Left renal cortex interstitium (tissue), 4 donors: ENCODE data around the gene ARHGAP42. TPM values are rescaled to one million over a fixed set of nuclear protein-coding genes. Genes with fewer than 3 reads are reported as not detected.

Source experiments
- DNase-seq, 4 donors: peaks; one replicate each; pipeline ENCODE4 v3.0.0-alpha.2; 2013; ENCODE audit warnings: low read depth in 4 of 4, low spot score in 2 of 4, missing footprints in 1 of 4
- polyA plus RNA-seq, 4 donors: library from polyadenylated mRNA; unstranded; fragments of 120-200 nt; gene quantifications; one replicate each; pipeline ENCODE4 v1.2.1, GENCODE V29; 2013; ENCODE audit not compliant: insufficient read length in 4 of 4

Gene ARHGAP42
- polyA plus RNA-seq, 4 donors = 22.3 to 29.6 (median 28.9) TPM

GRCh38 chr11:100827934-100828661 lies 141.0 kb downstream of the ARHGAP42 start:
- no peak for DNase-seq

- DNase-seq = peak in 1 of 4 donors; percentile 58
Observed at GRCh38 chr11:100830274-100830673, 143.2 kb downstream of the ARHGAP42 start.

GRCh38 chr11:100830978-100831732 lies 144.1 kb downstream of the ARHGAP42 start:
- no peak for DNase-seq

- DNase-seq = no peak
Observed at GRCh38 chr11:100831929-100832494, 144.9 kb downstream of the ARHGAP42 start.

DNA sequence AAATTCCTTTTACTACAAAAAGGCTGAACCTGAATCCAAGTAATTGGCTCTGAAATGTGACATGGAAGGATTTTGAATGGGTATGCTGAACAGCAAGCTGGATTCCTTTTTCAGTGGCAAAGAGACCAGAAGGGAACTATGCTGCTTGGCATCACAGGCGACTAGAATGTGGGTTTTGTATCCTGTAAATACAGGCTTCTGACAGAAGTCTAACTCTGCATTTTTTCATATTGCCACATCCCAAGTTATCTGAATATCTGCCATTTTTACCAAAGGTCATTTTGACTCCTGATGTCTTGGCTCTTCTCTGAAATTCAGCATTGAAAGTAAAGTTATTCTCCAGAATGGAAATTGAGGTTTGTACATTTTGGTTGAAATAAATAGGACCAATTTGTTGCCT lies 145.7 kb downstream of the ARHGAP42 start:
- no peak for DNase-seq

DNA sequence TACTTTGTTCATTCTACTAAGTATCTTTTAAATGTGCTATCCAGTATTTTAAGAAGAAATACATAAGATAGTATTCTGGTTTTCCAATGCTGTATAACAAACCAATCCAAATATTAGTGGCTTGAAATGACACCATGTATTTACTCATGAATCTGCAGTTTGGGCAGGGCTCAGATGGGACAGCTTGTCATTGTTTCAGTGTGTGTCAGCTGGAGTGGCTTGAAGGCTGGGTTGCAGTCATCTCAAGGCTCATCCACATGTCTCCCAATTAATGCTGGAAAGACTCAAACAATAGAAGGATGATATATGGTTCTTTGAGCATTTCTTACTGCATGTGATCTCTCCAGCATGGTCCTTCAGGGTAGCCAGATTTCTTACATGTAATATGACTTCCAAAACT lies 146.2 kb downstream of the ARHGAP42 start:
- no peak for DNase-seq

GRCh38 chr11:100835854-100836253 lies 148.8 kb downstream of the ARHGAP42 start:
- no peak for DNase-seq

DNA sequence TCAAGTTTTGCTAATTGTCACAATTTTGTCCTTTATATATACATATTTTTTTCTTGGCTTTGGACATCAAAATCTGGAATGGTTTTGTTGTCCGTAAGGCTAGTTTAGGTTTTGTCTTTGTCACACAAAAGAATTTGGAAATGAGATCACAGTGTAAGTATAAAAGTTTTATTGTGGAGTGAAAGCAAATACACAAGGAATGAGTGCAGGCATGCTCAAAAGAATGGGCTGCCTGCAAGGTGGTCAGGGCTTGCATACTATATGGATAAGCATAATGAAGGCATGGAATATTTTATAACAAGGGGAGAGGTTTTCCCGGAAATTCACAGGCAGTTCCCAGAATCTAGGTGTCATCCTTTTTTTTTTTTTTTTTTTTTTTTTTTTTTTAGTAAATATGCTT lies 150.2 kb downstream of the ARHGAP42 start:
- DNase-seq = no peak

- no peak for DNase-seq
Observed at GRCh38 chr11:100841711-100842407, 154.8 kb downstream of the ARHGAP42 start.

DNA sequence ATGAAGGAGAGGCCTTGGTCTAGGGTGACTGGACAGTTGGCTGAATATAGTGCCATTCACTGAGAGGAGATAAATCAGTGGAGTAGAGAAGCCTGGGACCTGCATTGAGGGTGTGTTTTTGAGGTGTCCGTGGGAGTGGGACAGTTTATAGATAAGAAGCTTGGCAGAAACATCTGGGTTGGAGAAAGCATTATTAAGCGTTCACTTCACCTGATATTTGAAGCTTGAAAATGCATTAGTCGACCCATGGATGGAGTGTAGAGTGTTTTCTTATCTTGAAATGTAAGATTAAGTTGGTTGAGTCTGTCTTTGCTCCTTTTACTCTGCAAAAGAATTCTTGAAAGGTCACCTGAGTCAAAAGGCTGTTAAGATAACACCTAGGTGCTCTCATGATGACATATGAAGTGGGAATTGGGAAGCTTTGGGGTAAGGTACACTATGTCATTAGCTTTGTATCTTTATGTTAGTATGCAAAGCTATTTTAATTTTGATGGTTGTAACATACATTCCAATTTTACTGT lies 160.7 kb downstream of the ARHGAP42 start:
- no peak for DNase-seq

DNA sequence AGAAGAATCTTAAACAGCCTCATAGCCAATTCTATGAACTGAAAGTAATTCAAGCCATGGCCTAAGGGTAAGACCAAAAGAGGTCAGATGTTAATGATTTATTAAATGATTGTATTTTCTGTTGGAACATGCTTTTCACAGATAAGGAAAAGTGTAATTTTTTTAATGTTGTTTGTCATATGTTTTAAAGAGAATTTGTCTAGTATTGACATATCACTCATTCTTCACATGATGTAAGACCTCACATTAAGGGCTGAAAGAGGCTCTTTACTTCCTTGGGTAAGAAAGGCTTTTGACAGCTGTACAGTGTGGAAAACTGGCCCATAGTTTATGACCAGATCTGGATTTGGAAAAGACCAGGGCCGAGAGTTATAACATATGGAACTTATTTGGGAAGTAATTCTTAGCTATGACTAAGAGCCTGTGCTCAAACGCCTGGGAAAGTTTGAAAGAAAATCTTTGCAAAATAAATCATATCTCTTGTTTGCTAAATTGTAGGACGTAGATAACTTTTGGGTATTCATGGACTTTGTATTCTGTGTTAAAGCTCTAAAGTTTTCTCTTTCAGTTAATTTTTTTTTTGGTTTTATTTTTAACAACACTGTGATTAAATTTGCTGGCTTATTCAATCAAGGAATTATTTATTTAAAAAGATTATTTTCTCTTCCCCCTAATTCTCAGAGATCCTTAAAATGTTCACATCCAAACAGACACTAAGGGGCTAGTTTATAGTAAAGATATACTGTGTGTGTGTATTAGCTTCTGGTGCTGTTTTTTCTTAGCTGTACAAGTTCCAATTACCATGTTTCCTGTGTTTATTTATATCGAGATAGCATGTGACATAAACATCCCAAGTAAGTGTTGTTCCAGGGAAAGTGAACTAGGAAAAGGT lies 162.2 kb downstream of the ARHGAP42 start:
- DNase-seq = no peak

GRCh38 chr11:100849901-100850235 lies 162.8 kb downstream of the ARHGAP42 start:
- DNase-seq = no peak

GRCh38 chr11:100851147-100851546 lies 164.1 kb downstream of the ARHGAP42 start:
- no peak for DNase-seq

DNA sequence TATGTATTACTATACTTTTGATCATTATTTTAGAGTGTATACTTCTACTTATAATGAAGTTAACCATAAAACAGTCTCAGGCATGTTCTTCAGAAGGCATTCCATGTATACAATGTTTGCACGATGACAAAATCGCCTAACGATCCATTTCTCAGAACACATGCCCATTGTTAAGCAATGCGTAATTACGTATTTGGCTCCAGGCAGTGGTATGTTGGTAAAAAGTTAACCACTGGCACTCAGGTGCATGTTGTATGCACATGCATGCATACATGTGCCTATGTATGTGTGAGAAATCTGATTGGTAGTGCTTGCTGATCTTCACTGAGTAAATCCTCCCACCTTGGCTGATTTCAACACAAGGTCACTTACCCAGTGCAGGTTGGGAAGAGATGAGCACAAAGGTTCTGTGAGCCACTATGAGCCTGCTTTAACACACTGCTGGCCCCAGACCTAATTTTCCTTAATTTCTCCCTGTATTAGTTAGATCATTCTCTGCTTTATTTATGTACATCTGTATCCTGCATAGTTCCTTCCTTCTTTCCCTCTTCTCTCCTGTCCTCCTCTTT lies 164.6 kb downstream of the ARHGAP42 start:
- DNase-seq = no peak

GRCh38 chr11:100855466-100856067 lies 168.5 kb downstream of the ARHGAP42 start:
- DNase-seq = peak in 1 of 4 donors; percentile 59

- DNase-seq = no peak
Observed at GRCh38 chr11:100857236-100858005, 170.3 kb downstream of the ARHGAP42 start.

DNA sequence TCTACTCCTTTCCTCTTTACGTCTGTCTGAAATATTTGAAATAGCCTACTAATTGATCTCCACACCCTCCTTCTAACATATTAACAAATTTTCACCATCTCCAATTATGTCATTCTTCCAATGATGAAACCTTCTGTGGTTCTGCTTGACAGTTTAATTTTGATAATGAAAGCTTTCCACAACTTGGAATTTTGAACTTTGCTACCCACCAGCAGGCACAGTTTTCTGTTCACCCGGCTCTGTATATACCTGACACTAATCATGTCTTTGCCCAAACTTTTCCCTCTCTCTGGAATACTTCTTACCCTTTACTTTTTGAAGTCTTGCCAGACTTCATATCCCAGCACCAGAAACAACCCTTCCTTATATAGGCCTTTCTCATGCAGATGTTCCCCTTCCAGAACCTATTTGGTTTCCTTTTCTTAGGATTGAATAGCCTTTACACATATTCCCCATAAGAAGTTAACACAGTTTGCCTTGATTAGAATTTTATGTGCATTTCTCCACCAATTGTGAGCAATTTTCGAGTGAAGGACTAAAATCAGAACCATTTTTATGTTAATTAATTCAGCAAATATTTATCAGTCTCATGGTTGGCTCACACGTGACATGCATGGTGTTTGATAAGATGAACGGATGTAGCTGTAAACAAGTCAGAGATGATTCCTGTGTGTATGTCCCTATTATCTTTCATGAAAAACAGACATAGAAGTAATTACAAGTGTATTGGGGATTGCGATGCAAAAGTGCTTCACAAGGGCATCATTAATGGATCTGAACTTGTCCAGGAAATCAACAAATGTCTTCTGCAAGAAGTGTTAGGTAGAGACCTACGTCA lies 173.4 kb downstream of the ARHGAP42 start:
- no peak for DNase-seq

DNA sequence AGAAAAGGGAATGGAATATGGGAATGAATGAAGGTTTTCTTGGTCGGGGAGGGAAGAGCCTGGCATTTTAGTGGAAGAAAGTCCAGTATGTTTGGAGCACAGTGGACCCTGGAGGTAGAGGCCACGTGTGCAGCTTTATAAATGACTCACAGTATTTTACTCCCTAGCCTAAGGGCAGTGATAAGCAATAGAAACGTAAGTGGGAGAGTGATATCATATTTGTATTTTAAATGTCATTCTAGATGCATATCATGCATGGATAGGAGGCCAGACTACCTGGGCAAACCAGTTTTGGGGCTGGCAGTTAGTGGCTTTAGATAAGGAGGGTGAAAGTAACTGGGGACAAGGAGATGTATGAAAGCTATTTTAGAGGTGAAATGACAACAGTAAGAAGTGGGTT lies 174.1 kb downstream of the ARHGAP42 start:
- DNase-seq = no peak
